GM12801 (cell line): ENCODE measurements around the gene TUBB6.

Source experiments
- TF ChIP-seq, protein P1 (sequence below): IDR thresholded peaks from one replicate; pipeline ENCODE4 v1.5.1; 2011; ENCODE audit warnings: control low read depth; ENCODE audit not compliant: insufficient read length; ENCODE audit errors: extremely low read depth

TUBB6 gene

DNA sequence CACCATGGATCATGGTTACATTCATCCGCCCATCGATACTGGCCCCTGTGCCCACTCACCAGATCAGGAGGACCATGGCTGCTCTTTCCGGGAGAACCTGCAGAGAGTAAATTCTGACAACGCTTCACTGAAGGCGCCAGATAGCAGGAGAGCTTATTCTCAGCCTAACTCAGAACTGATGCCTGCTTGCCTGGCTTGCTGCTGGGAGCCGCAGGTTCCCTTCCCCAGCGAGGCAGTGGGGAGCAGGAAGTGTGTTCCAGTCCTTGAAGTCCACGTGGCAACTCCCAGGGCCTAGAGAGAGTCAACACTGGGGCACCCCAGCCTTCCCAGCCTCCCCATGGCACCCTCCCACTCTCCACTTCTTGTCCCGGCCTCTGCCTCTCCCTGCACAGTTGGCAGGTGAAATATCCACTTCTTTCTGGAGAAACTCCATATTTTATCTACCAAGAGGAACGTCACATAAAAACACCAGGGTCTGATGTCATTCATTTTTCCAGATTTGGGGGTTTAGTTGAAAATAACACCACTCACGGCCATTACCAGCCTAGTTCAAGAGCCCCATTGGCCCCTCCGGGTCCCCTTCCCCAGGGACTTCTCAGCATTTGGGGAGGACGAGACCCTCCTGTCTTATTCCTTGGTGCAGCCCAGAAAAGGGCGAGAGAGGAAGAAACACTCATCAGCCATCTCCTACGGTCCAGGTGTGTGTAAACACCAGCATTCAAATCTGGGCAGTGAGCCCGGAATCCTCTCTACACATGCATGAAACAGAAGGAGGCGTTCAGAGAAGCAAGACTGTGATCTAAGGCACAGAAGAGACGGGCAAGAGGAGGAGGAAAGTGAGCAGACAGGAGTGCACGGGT lies 3.5 kb upstream of the TUBB6 start:
- TF ChIP-seq, protein P1, sequence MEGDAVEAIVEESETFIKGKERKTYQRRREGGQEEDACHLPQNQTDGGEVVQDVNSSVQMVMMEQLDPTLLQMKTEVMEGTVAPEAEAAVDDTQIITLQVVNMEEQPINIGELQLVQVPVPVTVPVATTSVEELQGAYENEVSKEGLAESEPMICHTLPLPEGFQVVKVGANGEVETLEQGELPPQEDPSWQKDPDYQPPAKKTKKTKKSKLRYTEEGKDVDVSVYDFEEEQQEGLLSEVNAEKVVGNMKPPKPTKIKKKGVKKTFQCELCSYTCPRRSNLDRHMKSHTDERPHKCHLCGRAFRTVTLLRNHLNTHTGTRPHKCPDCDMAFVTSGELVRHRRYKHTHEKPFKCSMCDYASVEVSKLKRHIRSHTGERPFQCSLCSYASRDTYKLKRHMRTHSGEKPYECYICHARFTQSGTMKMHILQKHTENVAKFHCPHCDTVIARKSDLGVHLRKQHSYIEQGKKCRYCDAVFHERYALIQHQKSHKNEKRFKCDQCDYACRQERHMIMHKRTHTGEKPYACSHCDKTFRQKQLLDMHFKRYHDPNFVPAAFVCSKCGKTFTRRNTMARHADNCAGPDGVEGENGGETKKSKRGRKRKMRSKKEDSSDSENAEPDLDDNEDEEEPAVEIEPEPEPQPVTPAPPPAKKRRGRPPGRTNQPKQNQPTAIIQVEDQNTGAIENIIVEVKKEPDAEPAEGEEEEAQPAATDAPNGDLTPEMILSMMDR: no peak

DNA sequence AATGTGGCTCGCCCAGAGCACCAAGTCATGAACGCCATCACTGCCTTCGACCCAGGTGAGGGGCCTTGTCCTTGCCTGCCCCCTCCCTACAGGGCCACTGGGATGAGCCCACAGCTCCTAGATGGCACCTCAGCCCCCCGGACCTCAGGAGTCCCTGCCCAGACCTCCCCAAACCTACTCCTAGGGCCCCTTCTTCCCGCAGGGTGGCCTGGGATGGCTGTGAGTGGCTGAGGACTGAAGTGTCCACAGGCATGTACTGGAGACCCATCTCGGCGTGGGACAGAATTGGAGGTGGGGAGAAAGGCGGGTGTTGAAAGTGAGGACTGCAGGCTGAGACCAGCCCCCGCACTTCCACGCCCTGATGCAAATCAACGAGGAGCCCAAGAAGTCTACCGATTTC lies 2.8 kb upstream of the TUBB6 start:
- TF ChIP-seq, protein P1: no peak

DNA sequence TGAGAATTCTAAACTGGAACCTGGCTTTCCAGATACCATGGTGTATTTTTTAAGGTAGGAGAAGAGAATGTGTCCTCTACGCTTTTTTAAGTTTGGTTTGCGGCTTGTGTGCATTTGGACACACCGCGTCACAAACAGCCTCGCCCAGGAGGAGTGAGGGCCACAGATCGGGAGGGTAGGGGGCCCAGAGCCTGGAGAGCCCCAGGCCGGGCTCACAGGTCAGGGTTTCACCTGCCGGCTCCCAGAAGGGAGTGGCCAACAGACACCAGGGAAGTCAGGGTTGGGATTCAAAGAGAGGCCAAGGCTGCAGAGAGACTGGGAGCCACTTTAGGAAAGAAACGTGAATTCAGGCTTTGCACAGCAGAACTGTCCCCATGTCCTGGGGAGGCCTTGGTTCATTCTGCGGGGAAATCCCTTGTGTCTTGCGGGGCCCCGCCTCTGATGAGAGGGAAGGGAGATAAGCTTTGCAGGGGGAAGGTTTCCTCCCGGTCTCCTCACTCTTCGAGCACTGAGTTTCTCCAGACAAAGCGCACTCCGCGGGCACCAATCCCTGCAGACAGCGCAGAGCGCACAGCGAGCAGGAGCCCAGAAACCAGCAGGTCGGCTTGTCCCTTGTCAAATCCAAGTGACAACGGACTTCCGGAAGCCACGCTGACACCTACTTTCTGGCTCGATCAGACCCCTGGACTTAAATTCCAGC lies 2.0 kb upstream of the TUBB6 start:
- TF ChIP-seq, protein P1: no peak

DNA sequence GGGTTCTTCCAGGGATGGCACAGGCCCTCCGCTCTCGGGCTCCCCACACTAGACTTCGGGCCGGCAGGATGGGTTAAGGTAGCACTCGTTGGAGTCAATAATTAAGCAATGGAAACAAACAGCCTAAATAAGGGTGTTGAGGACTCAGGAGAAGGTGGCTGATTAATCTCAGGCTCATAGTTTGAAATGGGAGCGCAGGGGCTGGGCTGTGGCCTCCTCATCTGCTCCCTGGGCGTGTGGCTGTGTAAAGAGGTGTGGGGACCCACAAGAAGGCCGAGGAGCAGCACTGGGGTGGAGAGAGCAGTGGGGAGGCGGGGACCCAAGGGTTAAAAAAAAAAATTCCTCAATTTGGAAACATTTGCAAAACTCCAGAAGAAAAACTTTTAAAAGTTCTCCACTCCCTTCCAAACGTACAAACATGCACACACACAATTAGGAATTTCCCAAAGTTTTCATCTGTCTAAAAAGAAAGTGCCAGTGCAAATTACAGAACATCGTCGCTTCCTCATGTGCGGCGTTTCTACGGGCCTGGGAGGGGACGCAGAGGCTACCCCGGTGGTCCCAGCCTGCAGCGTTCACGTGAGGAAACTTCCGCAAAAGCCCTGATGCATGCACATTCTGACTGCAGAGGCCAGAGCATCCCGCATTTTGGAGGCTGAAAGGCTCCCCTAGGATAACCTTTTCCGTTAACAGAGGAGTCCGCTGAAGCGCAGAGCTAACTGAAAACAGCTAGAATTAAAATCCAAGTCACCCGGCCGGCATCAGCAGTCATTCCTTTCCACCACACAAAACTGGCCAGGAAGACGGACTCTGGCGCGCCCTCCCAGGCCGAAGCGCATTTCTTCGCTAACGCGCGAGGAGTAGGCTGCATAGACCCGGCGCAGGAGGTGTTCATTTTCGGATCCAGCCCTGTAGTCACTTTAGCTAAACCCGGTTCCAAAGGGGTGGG lies 1.0 kb upstream of the TUBB6 start:
- TF ChIP-seq, protein P1: no peak

DNA sequence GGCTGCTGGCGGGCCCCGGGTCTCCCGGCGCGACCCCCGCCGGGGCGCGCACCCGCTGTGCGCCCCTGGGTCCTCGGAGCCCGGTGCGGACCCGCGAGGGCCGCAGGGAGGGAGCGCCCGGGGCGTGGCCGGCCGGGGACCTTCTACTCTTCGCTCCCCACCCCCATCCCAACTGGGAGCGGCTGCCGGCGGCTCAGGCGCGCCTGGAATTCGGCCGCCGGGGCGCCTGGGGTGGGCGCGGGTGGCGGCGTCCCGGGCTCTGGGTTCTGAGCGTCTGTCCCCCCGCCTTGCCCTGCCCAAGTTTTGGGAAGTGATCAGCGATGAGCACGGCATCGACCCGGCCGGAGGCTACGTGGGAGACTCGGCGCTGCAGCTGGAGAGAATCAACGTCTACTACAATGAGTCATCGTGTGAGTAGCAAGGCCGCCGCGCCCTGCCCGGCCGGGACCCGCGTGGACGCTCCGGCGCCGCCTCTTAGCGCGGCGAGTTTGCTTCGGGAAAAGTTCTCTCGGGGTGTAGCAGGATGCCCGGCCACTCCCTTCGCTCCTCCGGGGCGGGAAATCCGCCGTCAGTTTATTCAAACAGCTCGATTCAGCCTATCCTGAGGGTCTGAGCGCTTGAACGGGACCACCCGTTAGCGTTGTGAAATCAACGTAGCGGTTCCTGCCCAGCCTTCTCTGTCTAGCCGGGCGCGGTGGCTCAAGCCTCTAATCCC lies 502 bp downstream of the TUBB6 start:
- TF ChIP-seq, protein P1: no peak

DNA sequence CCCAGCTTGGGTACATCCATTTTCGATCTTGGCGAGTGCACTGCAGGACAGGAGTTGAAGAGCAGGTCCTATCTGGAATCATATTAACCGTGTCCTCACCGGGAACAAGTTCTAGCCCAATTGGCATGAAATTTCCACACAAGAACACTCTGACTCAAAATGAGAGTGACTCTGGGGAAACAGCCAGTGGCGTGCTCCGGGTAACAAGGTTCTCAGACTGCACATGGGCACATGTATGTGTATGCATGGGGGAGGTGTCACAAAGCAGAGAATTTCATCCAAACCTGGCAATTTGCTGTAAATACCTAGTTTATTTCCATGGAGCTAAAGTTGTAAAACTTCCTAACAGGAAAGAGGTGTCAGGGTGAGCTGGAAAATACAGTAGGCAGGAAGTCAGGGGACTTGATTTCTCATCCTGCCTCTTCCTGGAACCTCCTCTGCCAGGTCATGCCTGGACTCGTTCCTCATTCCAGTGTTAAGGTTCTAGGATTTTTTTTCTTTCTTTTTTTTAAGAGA lies 1.7 kb downstream of the TUBB6 start:
- TF ChIP-seq, protein P1: no peak
